HG02610 (cell line): Measurements from ENCODE around the gene DYNLT1.

Experiments used
- ATAC-seq: cut with Tn5 transposase; IDR thresholded peaks from one replicate; pipeline ENCODE4 v1.9.1; 2021; ENCODE audit warnings: mild to moderate bottlenecking, moderate library complexity; ENCODE audit not compliant: unreplicated experiment

DYNLT1 gene

DNA sequence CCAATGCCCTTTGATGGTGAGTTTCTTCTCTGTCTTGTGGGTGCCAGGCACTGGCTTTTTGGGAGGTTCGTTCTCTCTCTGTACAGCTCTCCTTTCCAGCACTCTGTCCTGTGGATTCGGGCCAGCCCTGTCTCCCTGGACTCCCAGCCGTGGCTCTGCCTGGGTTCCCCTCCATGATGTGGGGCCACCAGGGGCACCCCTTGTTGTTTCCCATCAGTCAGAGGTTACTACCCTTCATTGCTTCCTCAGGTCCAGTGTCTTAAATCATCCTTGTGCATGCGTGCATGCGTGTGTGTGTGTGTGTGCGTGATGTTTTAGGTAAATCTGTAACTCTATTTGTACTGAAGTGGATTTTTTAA, 40.5 kb downstream of the DYNLT1 start:
- ATAC-seq, result no peak

DNA sequence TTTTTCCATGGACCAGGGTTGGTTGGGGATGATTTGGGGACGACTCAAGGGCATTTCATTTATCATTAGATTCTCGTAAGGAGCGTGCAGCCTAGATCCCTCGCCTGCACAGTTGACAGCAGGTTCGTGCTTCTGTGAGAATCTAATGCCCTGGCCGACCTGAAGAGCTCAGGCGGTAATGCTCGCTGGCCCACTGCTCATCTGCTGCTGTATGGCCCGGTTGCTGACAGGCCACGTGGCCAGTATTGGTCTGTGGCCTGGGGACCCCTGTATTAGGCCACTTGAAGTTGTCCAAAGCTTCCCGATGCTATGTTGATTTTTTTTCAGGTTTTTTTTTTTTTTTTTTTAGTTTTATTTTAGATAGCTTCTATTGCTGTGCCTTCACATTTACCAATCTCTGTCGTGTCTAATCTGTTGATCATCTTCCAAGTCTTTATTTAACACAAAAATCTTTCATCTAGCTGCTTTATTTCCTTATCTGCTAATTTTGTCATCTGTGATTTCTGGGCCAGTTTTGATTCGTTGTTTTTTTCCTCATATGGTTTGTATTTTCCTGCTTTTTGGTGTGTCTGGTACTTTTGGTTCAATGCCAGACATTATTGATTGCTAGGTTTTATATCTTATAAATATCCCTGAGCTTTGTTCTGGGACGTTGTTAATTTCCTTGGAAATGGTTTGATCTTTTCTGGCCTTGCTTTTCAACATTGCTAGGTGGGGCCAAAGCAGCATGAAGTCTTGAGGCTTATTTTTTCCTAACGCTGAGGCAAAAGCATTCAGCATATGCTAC, 41.1 kb downstream of the DYNLT1 start:
- ATAC-seq, result no peak

DNA sequence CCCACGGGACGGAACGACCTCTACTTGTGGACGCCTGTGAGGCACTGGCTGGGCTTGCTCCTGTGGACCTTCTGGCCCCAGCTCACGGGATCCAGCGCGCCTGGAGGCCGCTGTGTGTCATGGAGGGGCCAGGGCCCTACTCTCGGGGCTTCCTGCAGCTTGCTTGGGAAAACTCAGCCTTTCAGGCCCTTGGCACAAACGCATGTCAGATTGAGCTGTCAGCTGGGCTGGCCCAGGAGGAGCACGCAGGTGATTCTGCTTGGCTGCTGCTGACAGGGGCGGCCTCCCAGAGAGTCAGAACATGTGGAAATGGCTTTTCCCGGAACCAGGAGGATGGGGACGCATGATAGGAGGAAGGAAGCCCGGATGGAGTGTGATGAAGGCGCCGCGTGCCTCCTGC, 44.9 kb downstream of the DYNLT1 start:
- ATAC-seq, result no peak

GRCh38 chr6:158597565-158597964, 47.0 kb downstream of the DYNLT1 start:
- no peak for ATAC-seq

GRCh38 chr6:158596861-158597260, 47.7 kb downstream of the DYNLT1 start:
- ATAC-seq, result no peak

GRCh38 chr6:158595223-158595622, 49.3 kb downstream of the DYNLT1 start:
- ATAC-seq, result no peak

DNA sequence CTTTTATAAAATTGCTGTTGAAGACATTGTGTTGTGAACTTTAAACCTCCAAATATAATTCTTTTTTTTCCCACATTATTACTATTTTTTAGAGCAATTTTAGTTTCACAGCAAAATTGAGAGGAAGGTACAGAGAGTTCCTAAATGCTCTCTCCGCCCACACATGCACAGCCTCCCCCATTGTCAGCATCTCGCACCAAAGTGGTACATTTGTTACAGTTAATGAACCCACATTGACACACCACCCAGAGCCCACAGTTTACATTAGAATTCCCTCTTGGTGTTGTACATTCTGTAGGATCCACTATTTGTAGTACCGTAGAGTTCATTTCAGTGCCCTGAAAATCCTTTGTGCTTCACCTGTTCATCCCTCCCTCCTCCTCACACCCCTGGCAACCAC, 50.9 kb downstream of the DYNLT1 start:
- ATAC-seq, result no peak

DNA sequence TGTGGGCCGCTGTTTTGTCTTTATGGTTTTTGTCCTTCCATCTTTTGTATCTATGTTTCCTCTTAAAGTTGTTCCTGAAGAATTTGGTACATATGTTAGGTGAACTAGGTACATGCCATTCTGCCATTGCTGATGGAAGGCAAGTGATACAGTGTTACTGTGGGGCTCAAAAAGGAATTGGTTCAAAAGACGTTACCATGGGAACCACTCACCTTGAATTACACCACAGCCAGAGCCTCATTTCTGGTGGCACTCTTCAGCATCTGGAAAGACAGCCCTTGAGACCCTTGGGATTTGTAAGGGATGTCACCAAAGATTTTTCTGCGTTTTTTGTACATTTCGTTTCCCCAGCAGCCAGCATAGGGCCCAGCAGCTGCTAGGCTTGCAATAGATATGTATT, 52.7 kb downstream of the DYNLT1 start:
- no peak for ATAC-seq

- no peak for ATAC-seq
These were observed 53.3 kb downstream of the DYNLT1 start for GRCh38 chr6:158591134-158591809.

DNA sequence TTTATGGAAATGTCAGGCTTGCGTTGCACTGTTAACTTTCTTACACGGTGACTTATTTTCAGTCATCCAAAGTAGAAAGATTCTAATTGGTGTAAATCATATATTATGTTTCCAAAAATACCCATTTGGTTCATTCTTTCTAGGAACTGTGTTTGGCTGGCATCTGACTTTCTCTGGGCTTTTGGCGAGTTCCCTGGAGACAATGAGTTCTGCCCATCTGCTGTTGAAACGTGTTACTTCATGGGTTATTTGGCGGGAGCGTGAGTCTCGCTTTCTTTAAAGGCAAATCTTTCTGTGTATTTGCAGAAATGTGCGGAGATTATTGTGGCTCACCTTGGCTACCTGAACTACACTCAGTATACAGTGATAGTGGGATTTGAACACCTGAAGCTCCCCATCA, 55.2 kb downstream of the DYNLT1 start:
- ATAC-seq, result no peak

- ATAC-seq, result no peak
These were observed 57.9 kb downstream of the DYNLT1 start for GRCh38 chr6:158586652-158587051.
